Activated effector memory CD4-positive, alpha-beta T cell treated with Interleukin-2 at 50 U/mL for 16 hours (primary cell): Measurements from ENCODE around the gene CAVIN2.

Source experiments
- DNase-seq: peaks from one replicate; pipeline ENCODE4 v3.0.0-alpha.2; 2020

The CAVIN2 gene

DNA sequence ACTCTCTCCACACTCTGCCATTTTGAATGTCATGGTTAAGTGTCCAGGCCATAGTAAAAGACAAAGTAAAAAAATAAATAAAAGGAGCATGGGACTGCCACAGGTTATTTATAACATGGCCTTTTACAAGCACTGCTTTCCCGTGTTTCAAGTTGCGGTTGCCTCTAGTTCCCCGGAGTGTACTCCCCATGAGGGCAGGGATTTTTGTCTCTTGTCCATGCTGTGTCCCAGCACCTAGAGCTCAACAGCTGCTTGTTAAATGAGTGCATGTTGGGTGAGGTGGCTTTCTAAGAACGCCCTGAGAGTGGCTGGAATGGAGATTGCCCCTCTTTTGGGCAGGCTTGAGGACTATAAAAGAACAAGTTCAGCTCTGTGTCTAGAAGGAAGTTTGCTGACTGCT, 8.4 kb downstream of the CAVIN2 start:
- no peak for DNase-seq

DNA sequence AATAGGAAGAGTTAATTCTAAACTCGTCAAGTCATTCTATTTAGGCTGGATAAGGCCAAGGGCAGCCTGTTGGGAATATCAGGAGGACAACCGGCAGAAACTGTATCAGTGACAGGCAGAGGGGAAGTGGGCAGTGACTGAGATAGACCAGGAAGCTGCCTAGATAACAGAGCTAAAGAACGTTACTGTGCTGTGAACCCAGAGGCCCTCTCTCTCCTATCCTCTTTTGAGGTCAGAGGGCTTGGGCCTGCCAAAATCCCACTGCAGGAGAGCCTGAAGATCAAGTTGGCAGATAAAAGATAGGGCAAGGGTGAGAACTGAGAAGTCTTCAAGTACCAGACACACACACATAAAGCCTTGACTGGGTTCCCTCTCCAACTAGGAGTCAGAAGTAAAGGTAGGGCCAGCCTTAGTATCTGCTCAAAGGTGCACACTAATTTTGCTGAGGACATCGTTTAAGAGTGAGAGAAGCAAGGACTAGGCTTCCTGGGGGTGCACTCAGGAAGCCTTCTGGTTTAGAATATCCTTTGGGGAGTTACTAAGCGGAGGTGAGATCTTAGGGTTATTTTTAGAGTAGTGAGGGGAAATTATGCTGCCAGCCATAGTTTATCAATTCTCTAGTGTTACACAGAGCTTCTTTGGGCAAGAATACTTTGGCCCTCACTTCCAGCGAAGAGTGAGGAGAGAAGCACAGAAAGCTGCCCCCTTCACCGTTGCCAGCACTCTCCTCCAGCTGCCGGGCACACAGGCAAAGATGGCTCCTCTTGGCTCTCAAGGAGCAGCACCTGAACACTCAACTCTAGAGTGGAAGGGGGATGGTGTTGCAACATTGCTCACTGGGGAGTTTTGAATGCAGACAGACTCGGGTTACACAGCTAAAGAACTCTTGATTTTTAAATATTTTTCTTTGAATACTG, 9.8 kb downstream of the CAVIN2 start:
- DNase-seq = no peak

DNA sequence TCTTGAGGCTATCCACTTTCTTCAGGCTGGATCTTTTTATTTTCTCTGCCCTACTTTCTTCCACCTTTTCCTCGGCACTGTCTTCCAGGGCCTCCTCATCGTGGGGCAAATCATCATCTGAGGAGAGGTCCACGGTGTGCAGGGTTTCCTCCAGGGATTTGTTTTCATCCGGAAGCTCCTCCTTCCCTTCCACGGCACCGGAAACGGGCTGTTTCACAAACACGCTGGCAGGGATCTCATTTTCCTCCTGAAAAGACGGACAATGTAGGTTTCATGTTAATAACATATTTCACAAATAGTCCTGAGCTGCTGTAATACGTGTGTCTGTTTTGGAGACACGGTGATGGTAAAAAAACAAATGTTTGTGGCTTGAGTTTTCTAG, 10.4 kb downstream of the CAVIN2 start:
- no peak for DNase-seq

DNA sequence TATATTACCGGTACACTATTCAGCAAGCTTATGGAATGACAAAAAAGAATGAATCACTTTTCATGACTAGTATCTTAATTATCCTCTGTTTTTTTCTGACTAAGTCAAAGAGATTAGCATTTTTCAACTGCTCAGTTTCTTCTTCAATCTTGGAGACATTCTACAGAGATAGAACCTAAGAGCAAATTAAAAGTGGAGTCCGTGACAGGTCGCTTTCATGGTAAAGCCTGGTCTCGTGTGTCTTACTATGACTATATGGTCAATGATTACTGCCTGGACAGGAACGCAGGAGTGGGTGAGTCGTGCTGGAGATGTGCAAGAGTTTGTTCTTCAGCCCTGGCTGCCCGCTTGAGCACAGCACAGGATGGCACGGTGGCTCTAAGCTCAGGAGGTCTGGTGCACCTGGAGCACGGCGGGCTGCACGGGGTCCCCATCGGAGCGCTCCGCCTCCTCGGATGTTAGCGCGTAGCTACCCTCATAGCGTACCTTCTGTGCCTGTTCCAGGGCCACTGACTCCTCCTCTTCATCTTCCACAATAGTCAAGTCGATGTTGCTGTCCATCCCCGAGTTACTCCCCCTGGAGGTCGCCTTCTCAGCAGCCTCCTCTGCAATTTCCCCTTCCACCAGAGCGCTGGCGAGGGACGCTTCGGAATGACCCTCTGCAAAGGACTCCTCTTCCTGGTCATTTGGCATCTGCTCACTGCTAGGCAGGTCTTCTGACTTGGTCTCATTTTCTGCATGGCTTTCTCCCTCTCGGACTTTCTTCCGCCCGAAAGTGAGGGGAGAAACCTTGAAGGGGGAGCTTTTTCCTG, 11.1 kb downstream of the CAVIN2 start:
- no peak for DNase-seq

DNA sequence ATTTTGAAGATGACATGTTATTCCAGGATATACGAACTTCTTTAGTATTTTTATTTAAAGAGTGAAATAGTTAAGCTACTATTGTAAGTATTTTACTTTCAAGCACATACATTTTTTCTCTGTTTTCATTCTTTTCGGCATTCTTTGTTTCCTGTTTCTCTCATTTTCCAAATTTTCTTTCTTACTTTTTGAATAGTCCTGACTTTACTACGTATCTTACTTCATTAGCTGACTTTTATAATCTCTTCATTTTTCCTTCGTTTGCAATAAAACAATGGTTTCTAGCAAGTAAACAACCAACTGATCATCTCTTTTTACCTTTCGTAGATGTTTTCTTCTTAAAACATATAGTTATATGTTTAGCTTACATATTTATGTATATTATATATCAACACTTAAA, 11.8 kb downstream of the CAVIN2 start:
- no peak for DNase-seq

DNA sequence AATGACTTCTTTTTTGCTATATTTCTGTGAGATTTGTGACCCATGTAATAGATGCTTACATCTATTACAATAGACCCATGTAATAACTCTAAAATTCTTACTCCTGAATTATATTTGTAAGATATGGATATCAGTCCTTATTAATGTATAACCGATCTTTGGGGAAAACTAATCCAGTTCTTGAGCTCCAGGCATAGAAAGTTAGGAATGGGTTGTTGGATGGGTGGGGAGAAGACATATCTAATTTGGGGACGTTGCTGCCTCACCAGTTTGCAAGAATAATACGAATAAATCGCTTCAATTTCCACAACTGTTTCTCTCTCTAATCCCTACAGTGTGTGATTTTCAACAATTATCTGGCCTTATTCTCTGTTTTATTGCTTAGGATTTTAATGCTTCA, 13.5 kb downstream of the CAVIN2 start:
- no peak for DNase-seq

DNA sequence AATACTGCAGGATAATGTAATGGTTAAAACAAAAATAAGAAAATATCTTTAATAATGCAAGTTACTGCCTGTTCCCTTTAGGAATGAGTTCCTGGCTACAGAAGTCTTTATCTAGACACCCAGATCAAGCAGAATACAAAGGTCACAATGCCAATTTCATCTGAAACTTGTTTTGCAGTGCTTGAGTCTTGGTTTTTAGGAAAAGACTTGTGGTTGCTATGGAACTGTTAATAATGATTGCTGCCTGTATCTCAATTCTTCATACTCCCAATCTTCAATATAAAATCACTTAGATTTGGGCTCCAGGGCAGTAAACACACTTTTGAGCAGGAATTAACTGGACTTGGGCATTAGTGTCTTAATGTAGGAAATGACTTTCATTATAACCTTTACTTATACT, 14.2 kb downstream of the CAVIN2 start:
- no peak for DNase-seq

DNA sequence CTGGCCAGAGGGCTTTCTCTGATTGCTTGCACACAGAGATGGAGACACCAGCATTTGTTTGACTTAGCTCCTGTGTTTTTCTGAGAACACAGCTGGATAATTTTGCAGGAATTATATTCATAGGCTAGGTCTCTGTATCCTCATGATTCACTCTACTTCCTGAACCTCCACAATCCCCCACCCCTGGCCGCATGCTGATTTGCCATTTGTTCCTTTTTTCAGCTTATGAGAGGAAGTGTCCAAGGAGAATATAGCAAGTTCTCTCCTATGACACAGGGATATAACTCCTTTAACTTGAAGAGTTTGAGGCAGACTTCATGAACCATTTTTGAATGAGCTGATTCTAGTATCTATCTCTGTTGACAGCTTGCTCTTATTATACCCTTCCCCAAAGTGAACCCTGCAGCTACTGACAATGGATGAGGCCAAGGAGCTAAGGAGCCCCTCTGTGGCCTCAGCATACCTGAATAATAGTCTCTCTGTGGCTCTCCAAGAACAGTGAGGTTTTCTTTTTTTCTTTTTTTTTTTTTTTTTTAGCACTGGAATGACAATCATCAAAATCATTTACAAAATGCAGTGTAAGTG, 15.4 kb downstream of the CAVIN2 start:
- DNase-seq = no peak

DNA sequence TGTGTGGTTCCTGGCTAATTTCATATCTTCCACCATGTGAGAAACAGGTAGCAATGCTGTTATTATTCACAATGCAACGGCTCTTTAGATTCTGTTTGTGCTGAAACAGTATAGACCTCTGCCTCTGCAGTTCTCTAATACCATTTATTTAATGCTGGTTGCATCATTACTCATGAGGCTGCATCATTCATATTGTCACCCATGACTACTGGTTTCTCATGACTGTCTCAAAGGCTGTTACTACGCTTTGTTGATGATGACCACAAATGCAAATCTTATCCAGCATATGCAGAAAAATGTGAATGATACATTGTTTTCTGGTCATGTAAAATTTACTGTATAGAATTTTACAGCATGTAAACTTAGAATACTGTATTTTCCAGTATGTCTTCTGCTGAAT, 22.5 kb downstream of the CAVIN2 start:
- no peak for DNase-seq

DNA sequence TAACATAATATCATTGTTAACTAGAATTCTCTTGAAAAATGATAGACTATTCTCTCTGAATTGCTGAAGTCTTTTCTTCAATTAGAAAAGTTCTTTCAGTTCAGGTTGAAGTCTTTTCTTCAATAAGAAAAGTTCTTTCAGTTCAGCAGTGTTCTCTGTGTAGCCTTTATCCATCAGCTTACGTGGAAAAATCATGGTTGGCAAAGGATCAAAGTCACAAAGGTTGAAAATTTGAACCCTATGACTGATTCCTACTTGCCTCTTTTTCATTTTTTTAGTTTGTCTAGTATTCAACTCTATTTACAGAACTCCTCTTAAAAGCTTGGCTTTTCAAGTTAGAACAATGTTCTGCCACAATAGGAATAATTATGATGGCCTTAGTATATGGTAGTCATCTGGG, 25.8 kb downstream of the CAVIN2 start:
- no peak for DNase-seq

DNA sequence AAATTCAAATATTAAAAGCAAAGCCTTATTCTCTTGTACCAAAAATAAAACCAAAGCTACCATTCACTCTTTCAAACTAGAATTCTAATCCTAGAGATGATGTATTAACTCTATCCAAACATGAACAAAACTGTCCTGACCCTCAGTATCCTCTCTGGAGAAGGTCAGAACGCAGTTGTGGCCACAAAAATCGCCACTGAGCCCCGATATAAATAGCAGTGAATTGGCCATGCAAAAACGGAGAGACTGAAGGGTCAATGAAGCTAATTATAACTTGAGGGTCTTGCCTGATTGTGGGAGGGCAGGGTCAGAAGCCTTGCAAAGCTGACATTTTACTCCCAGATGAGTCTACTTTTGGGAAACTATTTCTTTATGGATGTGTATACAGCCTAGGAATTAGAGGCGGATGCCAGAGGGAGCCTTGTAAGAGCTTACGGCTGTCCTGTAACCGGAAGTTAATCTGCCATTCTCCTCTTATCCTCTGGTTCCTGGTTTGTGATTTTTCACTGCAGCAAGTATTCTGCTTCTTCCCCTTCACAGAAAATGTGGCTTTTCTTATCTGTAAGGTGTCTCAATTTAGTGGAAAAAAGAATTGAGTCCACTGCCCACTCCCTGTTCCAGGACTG, 28.1 kb downstream of the CAVIN2 start:
- no peak for DNase-seq

DNA sequence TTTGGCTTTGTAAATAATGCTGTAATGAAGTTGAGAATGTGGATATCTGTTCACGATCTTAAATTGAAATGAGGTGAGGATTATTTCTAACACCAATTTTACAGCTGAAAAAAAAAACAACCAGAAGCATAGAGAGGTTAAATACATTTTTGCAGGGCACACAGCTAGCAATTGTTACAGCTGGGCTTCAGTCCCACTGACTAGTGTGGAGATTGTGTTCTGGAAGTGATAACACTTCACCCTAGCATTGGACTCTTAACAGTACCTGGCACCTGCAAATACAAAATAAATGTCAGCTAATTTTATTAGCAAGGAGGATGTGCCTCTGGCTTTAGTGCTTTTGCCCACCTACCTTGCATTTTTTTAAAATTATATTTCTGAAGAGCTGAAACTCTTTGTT, 28.8 kb downstream of the CAVIN2 start:
- no peak for DNase-seq

DNA sequence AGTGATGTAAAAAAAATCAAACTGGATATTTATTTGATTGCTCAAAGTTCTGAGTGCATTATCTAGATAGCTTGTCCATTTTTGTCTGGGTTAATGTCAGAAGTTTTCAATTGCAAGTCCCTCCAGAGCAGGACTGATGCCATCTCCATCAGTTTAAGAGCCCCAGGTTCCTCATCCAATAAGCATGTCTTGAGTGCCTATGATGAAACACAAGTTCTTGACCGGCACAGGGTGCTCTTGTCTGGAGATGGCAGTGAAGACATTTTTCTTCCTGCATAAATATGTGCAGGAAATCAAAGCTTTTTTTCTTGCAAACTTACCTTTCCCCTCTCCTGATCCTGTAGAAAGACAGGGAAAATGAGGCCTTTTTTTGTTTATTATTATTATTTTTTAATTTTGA, 31.9 kb downstream of the CAVIN2 start:
- no peak for DNase-seq

DNA sequence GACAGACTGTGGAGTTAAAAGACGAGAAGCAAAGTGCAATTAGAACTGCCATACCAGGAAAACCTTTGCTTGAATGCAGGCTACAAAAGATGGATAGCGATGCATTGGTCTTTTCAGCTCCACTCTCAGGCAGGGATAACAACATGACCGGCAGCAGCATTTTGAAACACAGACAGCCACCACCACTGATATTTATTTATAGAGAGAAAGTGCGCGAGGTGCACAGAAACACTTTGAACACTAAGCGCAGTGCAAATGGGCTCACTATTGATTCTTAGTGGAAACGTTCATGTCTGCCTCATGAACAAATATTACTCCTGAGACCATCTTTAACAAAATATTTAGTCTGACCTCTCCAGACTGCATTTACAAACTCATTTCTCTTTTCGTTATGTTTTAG, 32.9 kb downstream of the CAVIN2 start:
- no peak for DNase-seq

DNA sequence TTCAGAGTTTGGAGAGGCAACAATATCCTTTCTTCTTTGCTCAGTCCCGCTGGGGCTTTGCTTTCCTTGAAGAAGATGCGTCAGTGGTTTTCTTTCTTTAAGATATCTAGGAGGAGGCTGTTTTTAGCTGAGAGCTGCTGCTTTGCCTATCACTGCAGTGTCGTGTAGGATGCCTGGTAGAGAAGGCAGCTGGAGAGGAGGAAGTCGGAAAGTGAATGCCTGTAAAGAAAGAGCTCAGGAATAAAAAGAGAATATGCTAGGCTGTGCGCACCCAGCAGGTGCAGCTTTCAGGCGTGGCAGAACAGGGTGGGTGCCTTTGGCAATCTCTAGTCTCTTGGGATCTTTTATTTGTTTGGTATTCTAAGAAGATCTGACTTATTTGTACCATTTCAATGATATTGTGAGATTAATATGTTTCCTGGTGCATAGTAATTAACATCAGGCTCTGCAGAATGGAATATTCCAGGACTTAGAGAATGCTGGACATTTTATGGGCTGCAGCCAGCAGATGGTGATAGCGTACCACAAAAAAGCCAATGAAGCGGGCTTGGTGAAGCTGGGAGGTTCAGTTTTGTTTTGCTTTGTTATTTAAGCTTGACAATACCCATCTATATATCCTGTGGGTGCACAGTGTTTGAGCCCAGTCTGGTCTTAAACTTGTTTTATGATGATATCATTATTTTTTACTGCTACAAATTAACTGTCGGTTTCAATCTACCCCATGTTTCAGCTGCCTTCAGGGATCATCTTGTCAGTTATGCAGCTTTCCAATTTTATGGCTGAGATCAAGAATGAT, 34.9 kb downstream of the CAVIN2 start:
- DNase-seq = no peak

DNA sequence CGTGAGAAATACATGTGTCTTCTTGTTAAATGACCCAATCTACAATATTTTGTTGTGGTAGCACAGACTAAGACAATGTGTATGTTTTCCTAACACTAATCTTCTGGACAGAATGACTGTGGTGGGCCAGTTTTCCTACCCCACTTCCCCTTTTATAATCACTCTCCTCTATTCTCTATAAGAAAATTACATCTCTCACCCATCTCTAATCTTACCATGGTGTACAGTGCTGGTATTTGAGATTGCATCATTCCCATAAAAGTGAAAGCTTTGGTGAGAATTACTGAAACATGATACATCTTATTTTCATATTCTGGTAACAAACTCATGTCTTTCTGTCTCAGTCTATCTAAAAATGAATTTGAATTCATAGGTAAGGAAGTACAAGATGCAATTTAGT, 40.5 kb downstream of the CAVIN2 start:
- DNase-seq = no peak

DNA sequence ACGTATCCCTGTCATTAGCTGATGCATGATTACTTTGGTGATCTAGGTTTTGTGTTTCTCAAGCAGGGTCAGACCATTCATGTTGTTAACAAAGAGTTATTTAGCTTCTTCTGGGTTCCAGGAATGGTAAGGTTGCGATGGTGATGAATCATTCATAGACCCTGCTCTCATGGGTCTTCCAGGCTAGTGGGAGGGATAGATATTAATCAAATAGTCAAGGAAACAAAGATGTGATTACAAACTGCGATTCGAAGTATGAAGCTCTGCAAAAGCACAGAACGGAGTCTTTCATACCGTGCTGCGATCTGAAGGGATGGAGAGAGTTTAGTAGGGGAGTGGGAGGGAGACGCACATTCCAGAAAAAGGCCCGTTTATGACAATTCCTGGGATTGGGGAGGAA, 42.1 kb downstream of the CAVIN2 start:
- DNase-seq = no peak

DNA sequence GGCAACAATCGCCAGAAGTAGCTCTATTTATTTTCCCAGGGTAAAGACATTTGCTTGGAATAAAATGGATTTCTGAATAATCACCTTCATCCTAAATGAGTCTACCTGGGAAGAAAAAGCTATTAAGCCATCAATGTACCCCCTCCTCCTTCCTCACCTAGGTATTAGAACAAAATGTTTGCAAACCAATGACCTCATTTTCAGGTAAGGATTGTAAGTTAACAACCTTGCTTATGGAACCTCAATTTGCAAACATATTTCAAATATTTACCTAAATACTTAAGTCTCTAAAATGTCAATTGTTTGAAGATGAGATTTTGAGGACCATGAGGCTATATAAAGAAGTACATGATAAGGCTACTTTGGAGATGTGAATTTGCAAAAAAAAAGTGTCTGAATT, 43.9 kb downstream of the CAVIN2 start:
- DNase-seq = no peak

DNA sequence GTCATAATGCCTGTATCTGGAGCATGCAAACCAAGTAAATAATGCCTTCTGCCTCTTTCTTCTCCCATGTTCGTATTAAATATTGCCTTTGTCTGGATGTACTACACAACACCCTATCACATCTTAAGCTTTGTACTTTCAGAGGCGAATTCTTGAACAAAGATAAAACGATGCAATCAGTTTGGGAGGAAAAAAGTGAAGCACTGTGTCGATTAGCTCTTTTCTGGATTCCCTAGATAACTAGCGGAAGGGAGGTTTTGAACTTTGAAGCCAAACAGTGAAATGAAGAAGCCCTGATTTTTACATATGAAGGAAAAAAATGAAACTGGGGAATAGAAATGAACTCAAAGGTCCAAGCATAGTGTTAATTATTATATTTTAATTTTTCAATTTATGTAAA, 44.7 kb downstream of the CAVIN2 start:
- DNase-seq = no peak

DNA sequence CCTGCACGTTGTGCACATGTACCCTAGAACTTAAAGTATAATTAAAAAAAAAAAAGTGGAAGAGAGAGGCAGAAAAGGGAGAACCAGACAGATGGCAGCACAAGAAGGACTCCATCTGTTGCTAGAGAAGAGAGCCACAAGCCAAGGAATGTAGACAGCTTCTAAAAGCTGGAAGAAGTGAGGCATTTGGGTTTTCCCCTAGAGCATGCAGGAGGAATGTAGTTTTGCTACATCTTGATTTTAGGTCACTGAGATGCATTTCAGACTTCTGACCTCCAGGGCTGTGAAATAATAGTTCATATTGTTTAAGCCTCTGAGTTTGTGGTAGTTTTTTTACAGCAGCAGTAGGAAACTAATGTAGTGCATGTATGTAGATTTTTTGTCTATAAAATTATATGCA, 46.0 kb downstream of the CAVIN2 start:
- no peak for DNase-seq

DNA sequence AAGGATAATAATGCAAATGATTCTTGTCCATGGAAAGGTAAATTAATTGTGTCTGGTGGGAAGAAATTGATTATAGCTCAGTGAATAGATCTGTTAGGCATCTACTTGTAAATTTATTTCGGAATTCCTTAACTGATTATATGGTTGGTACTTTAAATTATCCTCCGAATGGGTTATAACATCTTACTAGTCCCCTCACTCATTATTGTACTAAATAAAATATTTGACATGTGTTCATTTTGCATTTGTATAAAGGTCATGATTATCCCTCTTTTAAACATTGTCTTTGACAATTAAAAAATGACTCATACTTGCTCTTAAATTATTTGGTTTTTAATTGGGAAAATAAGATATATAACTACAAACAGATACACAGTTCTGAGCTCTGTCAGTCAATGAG, 47.4 kb downstream of the CAVIN2 start:
- no peak for DNase-seq
